Brain microvascular endothelial cell (primary cell): ENCODE measurements around the gene FBXL20.
"Not testable (repeated sequence)": the region's sequence is repeated elsewhere in the genome, so short reads cannot be mapped to it uniquely, and the experiment has no call there.

ENCODE experiments used
- DNase-seq: peaks from one replicate; pipeline ENCODE4 v3.0.0-alpha.2; 2020
- H3K27ac ChIP-seq: fragments of 250-450 bp; sonication (Bioruptor Pico); 2 replicates; pipeline ENCODE4 v1.5.1; 2020; ENCODE audit warnings: mild to moderate bottlenecking, moderate library complexity
- H3K27me3 ChIP-seq: fragments of 250-450 bp; sonication (Bioruptor Pico); replicated peaks from 2 replicates; pipeline ENCODE4 v1.5.1; 2020; ENCODE audit warnings: mild to moderate bottlenecking
- H3K36me3 ChIP-seq: fragments of 250-450 bp; sonication (Bioruptor Pico); replicated peaks from 2 replicates; pipeline ENCODE4 v1.5.1; 2020; ENCODE audit warnings: mild to moderate bottlenecking
- H3K4me3 ChIP-seq: 2 replicates; pipeline ENCODE4 v1.5.1; 2011; ENCODE audit warnings: low read depth, mild to moderate bottlenecking, control low read depth, low read length, moderate library complexity
- CTCF ChIP-seq: IDR thresholded peaks from 2 replicates; pipeline ENCODE4 v1.5.1; 2011; ENCODE audit warnings: low read depth, mild to moderate bottlenecking, moderate library complexity, low read length, control low read depth, inconsistent platforms; ENCODE audit errors: missing control alignments
- in situ Hi-C: cut with HindIII; loops from 2 replicates; pipeline ENCODE4 v1.10.0; 2017; ENCODE audit warnings: low sequenced_read_pairs, low pct_ligation_motif_present

FBXL20 gene

GRCh38 chr17:39341541-39341940 lies 59.9 kb downstream of the FBXL20 start:
- DNase-seq, result no peak

GRCh38 chr17:39340731-39341130 lies 60.7 kb downstream of the FBXL20 start:
- no peak for DNase-seq
- Histone ChIP-seq H3K27me3 (no peaks in the 10 kb centered on the region), H3K4me3 (no peak overlapping the region), H3K27ac (no peak overlapping the region), H3K36me3 (no peaks in the 10 kb centered on the region)
- no peak for TF ChIP-seq CTCF
- in situ Hi-C loops, result no loop called here

More at GRCh38 chr17:39341541-39341940, 59.9 kb downstream of the FBXL20 start:
- Histone ChIP-seq H3K36me3 (no peaks in the 10 kb centered on the region), H3K27ac (no peak overlapping the region), H3K4me3 (no peak overlapping the region), H3K27me3 (no peaks in the 10 kb centered on the region)
- TF ChIP-seq CTCF, result no peak
- in situ Hi-C loops, result no loop called here

GRCh38 chr17:39339272-39339671 lies 62.2 kb downstream of the FBXL20 start:
- Histone ChIP-seq H3K36me3 (no peaks in the 10 kb centered on the region), H3K27me3 (no peaks in the 10 kb centered on the region), H3K27ac (no peak overlapping the region), H3K4me3 (no peak overlapping the region)
- no peak for TF ChIP-seq CTCF
- DNase-seq, result no peak
- in situ Hi-C loops, result no loop called here

GRCh38 chr17:39337649-39338048 lies 63.8 kb downstream of the FBXL20 start:
- DNase-seq, in situ Hi-C loops, H3K27me3 ChIP-seq, H3K36me3 ChIP-seq, H3K27ac ChIP-seq, H3K4me3 ChIP-seq: not testable (repeated sequence)

- TF ChIP-seq CTCF, result no peak
Measured at GRCh38 chr17:39335704-39336223, 65.7 kb downstream of the FBXL20 start.

GRCh38 chr17:39334008-39334744 lies 67.2 kb downstream of the FBXL20 start:
- H3K27me3 ChIP-seq, H3K36me3 ChIP-seq, H3K27ac ChIP-seq, H3K4me3 ChIP-seq, DNase-seq, in situ Hi-C loops: not testable (repeated sequence)

More at GRCh38 chr17:39335704-39336223, 65.7 kb downstream of the FBXL20 start:
- Histone ChIP-seq H3K4me3 (no peak overlapping the region), H3K27me3 (no peaks in the 10 kb centered on the region), H3K27ac (no peak overlapping the region), H3K36me3 (no peaks in the 10 kb centered on the region)
- in situ Hi-C loops, result no loop called here
- no peak for DNase-seq

- in situ Hi-C loops, result no loop called here
- no peak overlapping the region for H3K4me3 ChIP-seq
- no peak overlapping the region for H3K27ac ChIP-seq
- H3K27me3 ChIP-seq, result no peaks in the 10 kb centered on the region
- TF ChIP-seq CTCF, result no peak
- H3K36me3 ChIP-seq, result no peaks in the 10 kb centered on the region
- DNase-seq, result no peak
Measured at GRCh38 chr17:39332092-39332491, 69.3 kb downstream of the FBXL20 start.
